SK-N-SH treated with all-trans-retinoic acid at 6 μM for 48 hours (cell line): ENCODE measurements around the gene SETDB2.

Source experiments
- ARNTL ChIP-seq: fragments of 450-650 bp; formaldehyde crosslinking; IDR thresholded peaks from 2 replicates; pipeline ENCODE4 v1.5.0; 2020; ENCODE audit warnings: low read depth, mild to moderate bottlenecking, moderate library complexity, borderline replicate concordance
- BACH2 ChIP-seq: fragments of 250-450 bp; sonication (Bioruptor Pico); IDR thresholded peaks from 2 replicates; pipeline ENCODE4 v1.9.0; 2021; ENCODE audit warnings: mild to moderate bottlenecking, borderline replicate concordance
- ESRRG ChIP-seq: fragments of 250-450 bp; sonication (Bioruptor Pico); IDR thresholded peaks from 2 replicates; pipeline ENCODE4 v1.6.1; 2021; ENCODE audit warnings: mild to moderate bottlenecking
- GLIS3 ChIP-seq: fragments of 250-450 bp; sonication (Bioruptor Pico); IDR thresholded peaks from 2 replicates; pipeline ENCODE4 v1.5.0; 2020; ENCODE audit warnings: mild to moderate bottlenecking, moderate library complexity

DNA sequence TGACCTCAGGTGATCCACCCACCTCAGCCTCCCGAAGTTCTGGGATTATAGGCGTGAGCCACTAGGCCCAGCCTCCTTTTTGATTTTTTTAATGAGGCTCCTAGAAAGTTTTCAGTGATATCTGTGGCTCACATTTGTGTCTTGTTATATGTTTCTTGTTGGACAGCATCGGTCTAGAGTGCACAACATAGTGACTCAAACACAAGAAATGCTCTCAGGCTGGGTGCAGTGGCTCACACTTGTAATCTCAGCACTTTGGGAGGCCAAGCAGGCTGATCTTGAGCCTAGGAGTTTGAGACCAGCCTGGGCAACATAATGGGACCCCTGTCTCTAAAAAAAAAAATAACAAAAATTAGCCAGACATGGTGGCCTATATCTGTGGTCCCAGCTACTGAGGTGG is 59.9 kb downstream of the SETDB2 start:
- no peak for TF ChIP-seq BACH2 (CRISPR knock-in tag)
- TF ChIP-seq GLIS3 (CRISPR knock-in tag) = no peak
- no peak for TF ChIP-seq ESRRG
- no peak for TF ChIP-seq ARNTL (CRISPR knock-in tag)
